LNCAP (cell line): ENCODE results near the gene IRF5.
A peak's percentile ranks its signal among the peaks of the same experiment; 100 is the strongest.

Experiments
- CTCF ChIP-seq: fragments of 450-650 bp; IDR thresholded peaks from 2 replicates; pipeline ENCODE4 v1.5.1; 2017; ENCODE audit warnings: mild to moderate bottlenecking

Gene IRF5

GRCh38 chr7:128944487-128945236 is 6.9 kb downstream of the IRF5 start:
- no peak for TF ChIP-seq CTCF

GRCh38 chr7:128945668-128946366 is 8.1 kb downstream of the IRF5 start:
- TF ChIP-seq CTCF, result no peak

- TF ChIP-seq CTCF, result 0 out of 2 replicates have a peak, but pooled peaks have one; percentile 10
These were observed 9.5 kb downstream of the IRF5 start for GRCh38 chr7:128946936-128947830.

- no peak for TF ChIP-seq CTCF
These were observed 10.1 kb downstream of the IRF5 start for GRCh38 chr7:128947854-128948253.

GRCh38 chr7:128948312-128948973 is 10.7 kb downstream of the IRF5 start:
- TF ChIP-seq CTCF, result no peak

- no peak for TF ChIP-seq CTCF
These were observed 11.4 kb downstream of the IRF5 start for GRCh38 chr7:128948976-128949760.
